H9 (cell line): ENCODE data around the gene MYRIP. TPM values are rescaled to one million over a fixed set of nuclear protein-coding genes. Genes with fewer than 3 reads are reported as not detected.

Source experiments
- DNase-seq: peaks from one replicate; pipeline ENCODE4 v3.0.0-alpha.2; 2017
- H2AFZ ChIP-seq: one replicate; pipeline ENCODE4 v1.6.1; 2013; ENCODE audit warnings: mild to moderate bottlenecking, low read length, control low read depth, moderate library complexity
- H2AK5ac ChIP-seq: 2 replicates; pipeline ENCODE4 v1.6.1; 2013; ENCODE audit warnings: low read length, control low read depth, mixed read lengths; ENCODE audit not compliant: insufficient read length
- H2BK120ac ChIP-seq: one replicate; pipeline ENCODE4 v1.6.1; 2013; ENCODE audit warnings: low read depth, mild to moderate bottlenecking, low read length, control low read depth, inconsistent platforms; ENCODE audit not compliant: poor library complexity, severe bottlenecking
- H2BK12ac ChIP-seq: 2 replicates; pipeline ENCODE4 v1.6.1; 2013; ENCODE audit warnings: low read length, control low read depth, mixed read lengths, low read depth; ENCODE audit not compliant: insufficient read length
- H2BK15ac ChIP-seq: 2 replicates; pipeline ENCODE4 v1.6.1; 2013; ENCODE audit warnings: low read depth, low read length, control low read depth
- H2BK20ac ChIP-seq: one replicate; pipeline ENCODE4 v1.6.1; 2013; ENCODE audit warnings: low read depth, mild to moderate bottlenecking, low read length, control low read depth, inconsistent platforms; ENCODE audit not compliant: poor library complexity, severe bottlenecking
- H2BK5ac ChIP-seq: 2 replicates; pipeline ENCODE4 v1.6.1; 2013; ENCODE audit warnings: low read length, control low read depth, mixed read lengths; ENCODE audit not compliant: insufficient read length
- H3K14ac ChIP-seq: 2 replicates; pipeline ENCODE4 v1.6.1; 2013; ENCODE audit warnings: low read length, control low read depth; ENCODE audit not compliant: insufficient read depth
- H3K18ac ChIP-seq: 2 replicates; pipeline ENCODE4 v1.6.1; 2013; ENCODE audit warnings: low read depth, mild to moderate bottlenecking, mixed read lengths, low read length, control low read depth; ENCODE audit not compliant: insufficient read length
- H3K23ac ChIP-seq: 2 replicates; pipeline ENCODE4 v1.6.1; 2013; ENCODE audit warnings: low read length, control low read depth, mixed read lengths, low read depth; ENCODE audit not compliant: insufficient read length
- H3K23me2 ChIP-seq: 2 replicates; pipeline ENCODE4 v1.6.1; 2013; ENCODE audit warnings: low read depth, mild to moderate bottlenecking, mixed read lengths, low read length, control low read depth; ENCODE audit not compliant: insufficient read length, poor library complexity, severe bottlenecking
- H3K27ac ChIP-seq: 2 replicates; pipeline ENCODE4 v1.5.1; 2013; ENCODE audit warnings: low read length, control low read depth, mixed read lengths, low read depth; ENCODE audit not compliant: insufficient read length
- H3K27me3 ChIP-seq: 2 replicates; pipeline ENCODE4 v1.6.1; 2013; ENCODE audit warnings: low read length, control low read depth, inconsistent platforms; ENCODE audit not compliant: insufficient read depth
- H3K4ac ChIP-seq: 2 replicates; pipeline ENCODE4 v1.6.1; 2013; ENCODE audit warnings: low read depth, mild to moderate bottlenecking, control low read depth, inconsistent platforms, low read length, moderate library complexity
- H3K4me1 ChIP-seq: 2 replicates; pipeline ENCODE4 v1.6.1; 2013; ENCODE audit warnings: low read length, control low read depth, inconsistent platforms; ENCODE audit not compliant: insufficient read depth
- H3K4me2 ChIP-seq: 2 replicates; pipeline ENCODE4 v1.6.1; 2013; ENCODE audit warnings: low read length, control low read depth, mixed read lengths; ENCODE audit not compliant: insufficient read length, insufficient read depth
- H3K56ac ChIP-seq: 2 replicates; pipeline ENCODE4 v1.6.1; 2013; ENCODE audit warnings: low read depth, mild to moderate bottlenecking, mixed read lengths, low read length, control low read depth; ENCODE audit not compliant: insufficient read length
- H3K79me1 ChIP-seq: 2 replicates; pipeline ENCODE4 v1.6.1; 2013; ENCODE audit warnings: low read depth, mild to moderate bottlenecking, moderate library complexity, low read length, control low read depth, inconsistent platforms; ENCODE audit not compliant: insufficient read depth, poor library complexity, severe bottlenecking
- H3K79me2 ChIP-seq: 2 replicates; pipeline ENCODE4 v1.6.1; 2013; ENCODE audit warnings: low read length, control low read depth, inconsistent platforms; ENCODE audit not compliant: insufficient read depth
- H3K9ac ChIP-seq: 2 replicates; pipeline ENCODE4 v1.6.1; 2013; ENCODE audit warnings: low read length, control low read depth, mixed read lengths; ENCODE audit not compliant: insufficient read length; ENCODE audit errors: extremely low read depth
- H3K9me3 ChIP-seq: one replicate; pipeline ENCODE4 v1.6.1; 2013; ENCODE audit warnings: low read depth, low read length, inconsistent platforms; ENCODE audit not compliant: control insufficient read depth
- H3T11ph ChIP-seq: one replicate; pipeline ENCODE4 v1.6.1; 2013; ENCODE audit warnings: mild to moderate bottlenecking, low read length, control low read depth, inconsistent platforms
- H4K20me1 ChIP-seq: one replicate; pipeline ENCODE4 v1.6.1; 2013; ENCODE audit not compliant: control insufficient read depth, insufficient read length, insufficient read depth
- H4K5ac ChIP-seq: 2 replicates; pipeline ENCODE4 v1.6.1; 2013; ENCODE audit warnings: low read depth, mild to moderate bottlenecking, mixed read lengths, low read length, control low read depth; ENCODE audit not compliant: insufficient read length
- H4K8ac ChIP-seq: replicated peaks from 2 replicates; pipeline ENCODE4 v1.6.1; 2013; ENCODE audit warnings: low read length, control low read depth, mixed read lengths, low read depth; ENCODE audit not compliant: insufficient read length
- H4K91ac ChIP-seq: 2 replicates; pipeline ENCODE4 v1.6.1; 2013; ENCODE audit warnings: low read depth, mild to moderate bottlenecking, moderate library complexity, mixed read lengths, low read length, control low read depth; ENCODE audit not compliant: insufficient read length
- H3K27ac Mint-ChIP-seq, 3 experiments: 2 replicates in 2 of 3; 3 replicates in 1 of 3; pipeline ENCODE4 v1.8.0; 2020 to 2021; ENCODE audit warnings: mixed read lengths in 3 of 3, mild to moderate bottlenecking in 1 of 3, moderate library complexity in 1 of 3
- H3K27me3 Mint-ChIP-seq: 2 replicates; pipeline ENCODE4 v1.8.0; 2021; ENCODE audit warnings: low read depth, mild to moderate bottlenecking, moderate library complexity, mixed read lengths
- H3K36me3 Mint-ChIP-seq, 3 experiments: 2 replicates in 2 of 3; 3 replicates in 1 of 3; pipeline ENCODE4 v1.8.0; 2020 to 2021; ENCODE audit warnings: low read depth in 3 of 3, mixed read lengths in 3 of 3; ENCODE audit not compliant: insufficient read depth in 1 of 3
- H3K4me1 Mint-ChIP-seq, 2 experiments: 2 replicates each; pipeline ENCODE4 v1.8.0; 2020; ENCODE audit warnings: mixed read lengths in 2 of 2
- H3K4me3 Mint-ChIP-seq, 2 experiments: 2 replicates in 1 of 2; 3 replicates in 1 of 2; pipeline ENCODE4 v1.8.0; 2020 to 2021; ENCODE audit warnings: mild to moderate bottlenecking in 2 of 2, mixed read lengths in 2 of 2, moderate library complexity in 1 of 2
- H3K9me3 Mint-ChIP-seq, 2 experiments: 2 replicates in 1 of 2; 3 replicates in 1 of 2; pipeline ENCODE4 v1.8.0; 2020; ENCODE audit warnings: mild to moderate bottlenecking in 2 of 2, mixed read lengths in 2 of 2, moderate library complexity in 1 of 2
- WGBS: extraction: QIAGEN DNeasy Blood & Tissue Kit; methylation state at CpG from one replicate; pipeline ENCODE4 v1.1.7; 2013; ENCODE audit warnings: missing lambda C conversion rate, low lambda C conversion rate, mixed read lengths; ENCODE audit not compliant: insufficient read length; ENCODE audit errors: extremely low coverage; 5-methylcytosine and 5-hydroxymethylcytosine counted together
- total RNA-seq: library from RNA; stranded (reverse); gene quantifications from 2 replicates; pipeline ENCODE4 v1.2.1, GENCODE V29; 2021
- TF ChIP-seq, protein P1 (sequence below): fragments of 200-600 bp; sonication (generic); conservative IDR thresholded peaks from 3 replicates; pipeline ENCODE4 v1.8.0; 2021; ENCODE audit warnings: antibody characterized with exemption, mild to moderate bottlenecking

Gene MYRIP
- total RNA-seq, 1 experiment from 2014 or later = 1.8 TPM

DNA sequence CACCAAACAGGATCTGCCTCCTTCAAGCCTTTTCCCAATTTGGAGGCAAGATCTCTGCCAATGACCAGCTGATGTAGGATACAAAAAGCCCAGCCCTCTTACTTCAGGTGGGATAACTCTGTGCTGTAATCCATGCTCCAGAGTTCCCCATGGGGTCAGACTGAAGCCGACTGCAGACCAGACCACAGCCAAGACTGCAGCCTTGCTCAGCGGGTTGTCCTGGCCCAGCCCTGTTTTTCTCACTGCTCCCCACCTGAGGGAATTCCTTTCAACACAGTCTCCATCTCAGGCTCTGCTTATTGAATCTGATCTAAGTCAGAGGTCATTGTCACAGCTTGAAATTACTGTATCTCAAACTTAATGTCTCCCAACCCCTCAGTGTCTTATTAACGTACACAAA is 207.0 kb downstream of the MYRIP start:
- Histone ChIP-seq H3K79me1 (no peaks in the 10 kb centered on the region), H3K27me3 (no peaks in the 10 kb centered on the region; the same call in 1 of the 2 replicates), H4K91ac (no peak overlapping the region), H3K4me2 (no peak overlapping the region), H2BK20ac (no peak overlapping the region), H4K5ac (no peak overlapping the region), H3K23ac (no peak overlapping the region), H2BK15ac (no peak overlapping the region), H2BK5ac (no peak overlapping the region), H3K9me3 (no peaks in the 10 kb centered on the region), H3K4ac (no peak overlapping the region), H2BK120ac (no peak overlapping the region), H3K18ac (no peak overlapping the region), H3K27ac (no peak overlapping the region), H3K14ac (no peak overlapping the region), H3K9ac (no peak overlapping the region), H4K20me1 (no peaks in the 10 kb centered on the region), H3K56ac (no peak overlapping the region), H3K23me2 (no peaks in the 10 kb centered on the region), H3T11ph (no peak overlapping the region), H3K79me2 (no peaks in the 10 kb centered on the region), H3K4me1 (peaks cover 3% of the 10 kb centered on the region; the same call in 1 of the 2 replicates), H2BK12ac (no peak overlapping the region), H2AFZ (no peak overlapping the region), H4K8ac (no peak overlapping the region), H2AK5ac (no peak overlapping the region)
- peak overlapping the region in 1 of 3 experiments; percentile 66; a peak in 2 of 7 replicates for H3K27ac Mint-ChIP-seq
- TF ChIP-seq, protein P1, sequence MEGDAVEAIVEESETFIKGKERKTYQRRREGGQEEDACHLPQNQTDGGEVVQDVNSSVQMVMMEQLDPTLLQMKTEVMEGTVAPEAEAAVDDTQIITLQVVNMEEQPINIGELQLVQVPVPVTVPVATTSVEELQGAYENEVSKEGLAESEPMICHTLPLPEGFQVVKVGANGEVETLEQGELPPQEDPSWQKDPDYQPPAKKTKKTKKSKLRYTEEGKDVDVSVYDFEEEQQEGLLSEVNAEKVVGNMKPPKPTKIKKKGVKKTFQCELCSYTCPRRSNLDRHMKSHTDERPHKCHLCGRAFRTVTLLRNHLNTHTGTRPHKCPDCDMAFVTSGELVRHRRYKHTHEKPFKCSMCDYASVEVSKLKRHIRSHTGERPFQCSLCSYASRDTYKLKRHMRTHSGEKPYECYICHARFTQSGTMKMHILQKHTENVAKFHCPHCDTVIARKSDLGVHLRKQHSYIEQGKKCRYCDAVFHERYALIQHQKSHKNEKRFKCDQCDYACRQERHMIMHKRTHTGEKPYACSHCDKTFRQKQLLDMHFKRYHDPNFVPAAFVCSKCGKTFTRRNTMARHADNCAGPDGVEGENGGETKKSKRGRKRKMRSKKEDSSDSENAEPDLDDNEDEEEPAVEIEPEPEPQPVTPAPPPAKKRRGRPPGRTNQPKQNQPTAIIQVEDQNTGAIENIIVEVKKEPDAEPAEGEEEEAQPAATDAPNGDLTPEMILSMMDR = no peak
- WGBS = no CpG with 5 or more reads among the region's 3 CpGs
- no peaks in the 10 kb centered on the region for H3K27me3 Mint-ChIP-seq
- no peaks in the 10 kb centered on the region for H3K36me3 Mint-ChIP-seq
- H3K4me1 Mint-ChIP-seq = peaks cover 13 to 17% of the 10 kb centered on the region in 2 experiments
- DNase-seq = no peak
- H3K9me3 Mint-ChIP-seq = no peaks in the 10 kb centered on the region
- no peak overlapping the region for H3K4me3 Mint-ChIP-seq
